ENCODE results near the gene CAMK2G. TPM values are rescaled to one million over a fixed set of nuclear protein-coding genes. Genes with fewer than 3 reads are reported as not detected.
A peak's percentile ranks its signal among the peaks of the same experiment; 100 is the strongest.
"Not testable (repeated sequence)": the region's sequence is repeated elsewhere in the genome, so short reads cannot be mapped to it uniquely, and the experiment has no call there.

Gene CAMK2G
- total RNA-seq, 4 donors from 2014 or later = 82.3 to 207 (median 155) TPM

DNA sequence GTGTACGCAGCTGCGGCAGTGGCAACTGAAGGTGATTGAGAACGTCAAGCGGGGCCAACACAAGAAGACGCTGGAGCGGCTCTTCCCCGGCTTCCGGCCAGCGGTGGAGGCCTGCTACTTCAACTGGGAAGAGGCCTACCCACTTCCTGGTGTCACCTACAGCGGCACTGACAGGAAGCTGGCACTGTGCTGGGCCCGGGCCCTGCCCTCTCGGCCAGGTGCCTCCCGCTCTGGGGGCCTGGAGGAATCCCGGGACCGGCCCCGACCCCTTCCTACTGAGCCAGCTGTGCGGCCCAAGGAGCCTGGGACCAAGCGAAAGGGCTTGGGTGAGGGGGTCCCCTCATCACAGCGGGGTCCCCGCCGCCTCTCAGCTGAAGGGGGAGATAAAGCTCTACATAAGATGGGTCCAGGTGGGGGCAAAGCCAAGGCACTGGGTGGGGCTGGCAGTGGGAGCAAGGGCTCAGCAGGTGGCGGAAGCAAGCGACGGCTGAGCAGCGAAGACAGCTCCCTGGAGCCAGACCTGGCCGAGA, 82.4 kb downstream of the CAMK2G start:
- Histone ChIP-seq H3K36me3 (peaks cover 0 to 85% of the 10 kb centered on the region in 2 donors), H3K27ac (no peak overlapping the region), H3K4me3 (no peak overlapping the region), H3K27me3 (no peaks in the 10 kb centered on the region), H3K9me3 (no peaks in the 10 kb centered on the region), H3K4me1 (peaks cover 0 to 28% (median 13%) of the 10 kb centered on the region in 3 donors)
- no peak for ATAC-seq
- WGBS, 2 donors (ENCODE audit: low coverage in 1 of 2) = no CpG with 5 or more reads among the region's 26 CpGs
- no peak for TF ChIP-seq POLR2AphosphoS5 (IDR thresholded peaks at IDR 0.05)
- TF ChIP-seq, protein P1, sequence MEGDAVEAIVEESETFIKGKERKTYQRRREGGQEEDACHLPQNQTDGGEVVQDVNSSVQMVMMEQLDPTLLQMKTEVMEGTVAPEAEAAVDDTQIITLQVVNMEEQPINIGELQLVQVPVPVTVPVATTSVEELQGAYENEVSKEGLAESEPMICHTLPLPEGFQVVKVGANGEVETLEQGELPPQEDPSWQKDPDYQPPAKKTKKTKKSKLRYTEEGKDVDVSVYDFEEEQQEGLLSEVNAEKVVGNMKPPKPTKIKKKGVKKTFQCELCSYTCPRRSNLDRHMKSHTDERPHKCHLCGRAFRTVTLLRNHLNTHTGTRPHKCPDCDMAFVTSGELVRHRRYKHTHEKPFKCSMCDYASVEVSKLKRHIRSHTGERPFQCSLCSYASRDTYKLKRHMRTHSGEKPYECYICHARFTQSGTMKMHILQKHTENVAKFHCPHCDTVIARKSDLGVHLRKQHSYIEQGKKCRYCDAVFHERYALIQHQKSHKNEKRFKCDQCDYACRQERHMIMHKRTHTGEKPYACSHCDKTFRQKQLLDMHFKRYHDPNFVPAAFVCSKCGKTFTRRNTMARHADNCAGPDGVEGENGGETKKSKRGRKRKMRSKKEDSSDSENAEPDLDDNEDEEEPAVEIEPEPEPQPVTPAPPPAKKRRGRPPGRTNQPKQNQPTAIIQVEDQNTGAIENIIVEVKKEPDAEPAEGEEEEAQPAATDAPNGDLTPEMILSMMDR (IDR thresholded peaks at IDR 0.05) = no peak
- TF ChIP-seq POLR2A (IDR thresholded peaks at IDR 0.05) = no peak
- no peak for TF ChIP-seq EP300 (IDR thresholded peaks at IDR 0.05)

DNA sequence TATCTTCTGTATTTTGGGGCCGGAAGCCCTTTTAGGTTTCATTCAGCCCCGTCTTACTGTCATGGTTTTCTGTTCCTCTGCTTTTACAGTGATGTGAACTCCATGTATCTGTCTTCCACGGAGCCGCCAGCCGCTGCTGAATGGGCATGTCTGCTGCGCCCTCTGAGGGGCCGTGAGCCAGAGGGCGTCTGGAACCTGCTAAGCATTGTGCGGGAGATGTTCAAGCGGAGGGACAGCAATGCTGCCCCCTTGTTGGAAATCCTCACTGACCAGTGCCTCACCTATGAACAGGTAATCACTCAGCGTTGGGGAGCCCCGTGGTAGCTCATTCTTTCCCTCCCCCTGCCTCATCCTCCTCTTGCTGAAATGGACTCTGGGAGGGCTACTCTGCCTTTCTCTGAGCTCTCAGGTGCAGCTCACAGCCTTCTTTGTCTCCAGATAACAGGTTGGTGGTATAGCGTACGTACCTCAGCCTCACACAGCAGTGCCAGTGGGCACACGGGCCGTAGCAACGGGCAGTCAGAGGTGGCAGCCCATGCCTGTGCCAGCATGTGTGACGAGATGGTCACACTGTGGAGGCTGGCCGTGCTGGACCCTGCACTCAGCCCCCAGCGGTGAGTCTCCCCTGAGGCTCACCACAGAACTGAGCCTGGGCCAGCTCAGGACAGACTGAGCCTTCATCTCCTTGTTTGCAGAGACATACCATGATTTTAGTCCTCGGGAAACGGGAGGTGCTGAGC, 83.3 kb downstream of the CAMK2G start:
- 72 to 83% methylated on average over 2 to 12 of the region's 22 CpGs for WGBS, 2 donors (ENCODE audit: low coverage in 1 of 2)
- no peak for ATAC-seq

DNA sequence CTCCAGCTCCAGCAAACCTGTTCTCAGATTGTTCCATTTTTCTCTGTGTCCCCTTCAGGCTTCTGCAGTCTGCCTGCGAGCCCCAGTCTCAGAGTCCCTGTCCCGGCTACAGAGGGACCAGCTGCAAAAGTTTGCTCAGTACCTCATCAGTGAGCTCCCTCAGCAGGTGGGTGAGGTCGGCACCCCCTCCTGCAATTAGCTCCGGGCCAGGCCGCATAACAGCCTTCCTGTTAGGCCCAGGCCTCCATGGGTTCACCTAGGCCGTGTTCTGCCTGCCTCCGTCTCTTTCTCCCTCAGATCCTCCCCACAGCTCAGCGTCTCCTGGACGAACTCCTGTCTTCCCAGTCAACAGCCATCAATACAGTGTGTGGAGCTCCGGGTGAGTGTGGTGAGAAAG, 84.7 kb downstream of the CAMK2G start:
- Histone ChIP-seq H3K4me1 (peaks cover 0 to 43% (median 19%) of the 10 kb centered on the region in 3 donors), H3K9me3 (no peaks in the 10 kb centered on the region), H3K4me3 (no peak overlapping the region), H3K27ac (no peak overlapping the region), H3K36me3 (peaks cover 0 to 62% of the 10 kb centered on the region in 2 donors), H3K27me3 (no peaks in the 10 kb centered on the region)
- WGBS, 2 donors (ENCODE audit: low coverage in 1 of 2) = 76 to 89% methylated on average over 2 to 7 of the region's 10 CpGs
- TF ChIP-seq EP300 (IDR thresholded peaks at IDR 0.05) (no peak), POLR2A (IDR thresholded peaks at IDR 0.05) (no peak), POLR2AphosphoS5 (IDR thresholded peaks at IDR 0.05) (no peak)
- TF ChIP-seq, protein P1 (IDR thresholded peaks at IDR 0.05) = no peak
- ATAC-seq = no peak

More for the DNA sequence above, 83.3 kb downstream of the CAMK2G start:
- H3K27me3 ChIP-seq = no peaks in the 10 kb centered on the region
- H3K4me3 ChIP-seq = no peak overlapping the region
- peaks cover 0 to 76% of the 10 kb centered on the region in 2 donors for H3K36me3 ChIP-seq
- no peak for TF ChIP-seq POLR2A (IDR thresholded peaks at IDR 0.05)
- TF ChIP-seq EP300 (IDR thresholded peaks at IDR 0.05) = no peak
- TF ChIP-seq, protein P1 (IDR thresholded peaks at IDR 0.05) = no peak
- TF ChIP-seq POLR2AphosphoS5 (IDR thresholded peaks at IDR 0.05) = no peak
- peaks cover 0 to 37% (median 19%) of the 10 kb centered on the region in 3 donors for H3K4me1 ChIP-seq
- H3K9me3 ChIP-seq = no peaks in the 10 kb centered on the region
- H3K27ac ChIP-seq = no peak overlapping the region

DNA sequence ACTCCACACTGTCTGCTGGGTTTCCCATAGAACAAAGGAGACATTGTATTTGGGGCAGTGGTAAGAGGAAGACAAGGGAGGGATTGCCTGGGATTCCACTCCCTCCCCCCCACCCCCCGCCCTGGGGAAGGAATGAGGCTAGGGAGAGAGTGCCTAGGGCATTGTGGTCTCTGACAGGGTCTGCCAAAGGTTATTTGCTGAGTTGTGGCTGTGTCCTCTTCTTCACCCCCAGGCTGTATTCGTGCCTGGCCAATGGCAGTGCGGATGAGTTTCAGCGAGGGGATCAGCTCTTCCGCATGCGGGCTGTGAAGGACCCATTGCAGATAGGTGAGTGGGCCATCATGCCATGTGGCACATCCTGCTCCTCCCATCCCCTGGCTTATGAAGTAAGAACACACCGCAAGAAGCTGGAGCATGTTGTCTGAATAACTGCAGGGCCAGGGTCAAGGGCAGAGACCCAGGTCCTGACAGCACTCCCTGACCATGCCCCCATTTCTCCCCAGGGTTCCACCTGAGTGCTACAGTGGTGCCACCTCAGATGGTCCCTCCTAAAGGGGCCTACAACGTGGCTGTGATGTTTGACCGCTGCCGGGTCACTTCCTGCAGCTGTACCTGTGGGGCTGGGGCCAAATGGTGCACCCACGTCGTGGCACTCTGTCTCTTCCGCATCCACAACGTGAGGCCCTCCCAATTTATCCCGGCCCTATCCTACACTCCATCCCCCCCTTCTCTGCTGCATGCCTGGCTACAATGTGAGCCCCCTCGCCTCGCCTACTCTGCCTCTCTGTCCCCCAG, 85.3 kb downstream of the CAMK2G start:
- Histone ChIP-seq H3K36me3 (peaks cover 0 to 56% of the 10 kb centered on the region in 2 donors), H3K4me1 (peaks cover 0 to 49% (median 19%) of the 10 kb centered on the region in 3 donors), H3K27me3 (no peaks in the 10 kb centered on the region), H3K9me3 (no peaks in the 10 kb centered on the region), H3K4me3 (no peak overlapping the region), H3K27ac (no peak overlapping the region)
- no peak for TF ChIP-seq POLR2A (IDR thresholded peaks at IDR 0.05)
- TF ChIP-seq, protein P1 (IDR thresholded peaks at IDR 0.05) = no peak
- no peak for TF ChIP-seq EP300 (IDR thresholded peaks at IDR 0.05)
- no peak for TF ChIP-seq POLR2AphosphoS5 (IDR thresholded peaks at IDR 0.05)
- no peak for ATAC-seq
- 73 to 78% methylated on average over 11 to 14 of the region's 17 CpGs for WGBS, 2 donors (ENCODE audit: low coverage in 1 of 2)

DNA sequence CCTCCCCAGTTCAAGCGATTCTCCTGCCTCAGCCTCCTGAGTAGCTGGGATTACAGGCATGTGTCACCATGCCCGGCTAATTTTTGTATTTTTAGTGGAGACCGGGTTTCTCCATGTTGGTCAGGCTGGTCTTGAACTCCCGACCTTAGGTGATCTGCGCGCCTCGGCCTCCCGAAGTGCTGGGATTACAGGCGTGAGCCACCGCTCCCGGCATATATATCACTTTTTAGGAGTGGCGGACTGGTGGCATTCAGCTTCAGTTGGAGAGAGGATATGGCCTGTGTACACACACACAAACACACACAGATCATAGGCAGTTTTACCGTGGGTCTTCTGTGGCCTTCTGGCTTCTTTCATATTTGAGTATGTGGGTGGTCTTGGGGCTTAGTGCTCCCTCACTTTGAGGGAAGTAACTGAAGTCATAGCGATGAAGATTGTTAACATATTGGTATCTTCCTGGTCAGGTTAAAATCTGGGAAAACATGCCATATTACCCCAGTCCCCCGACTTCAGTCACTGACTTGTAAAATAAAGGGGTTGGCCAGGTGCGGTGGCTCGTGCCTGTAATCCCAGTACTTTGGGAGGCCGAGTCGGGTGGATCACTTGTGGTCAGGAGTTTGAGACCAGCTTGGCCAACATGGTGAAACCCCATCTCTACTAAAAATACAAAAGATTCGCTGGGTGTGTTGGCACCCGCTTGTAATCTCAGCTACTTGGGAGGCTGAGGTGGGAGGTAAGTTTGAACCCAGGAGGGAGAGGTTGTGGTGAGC, 87.1 kb downstream of the CAMK2G start:
- ATAC-seq = not testable (repeated sequence)

More for the DNA sequence above, 87.1 kb downstream of the CAMK2G start:
- Histone ChIP-seq H3K36me3 (peaks cover 0 to 38% of the 10 kb centered on the region in 2 donors), H3K4me3 (peak overlapping the region in 1 of 2 donors; percentile 97), H3K4me1 (peaks cover 0 to 67% (median 28%) of the 10 kb centered on the region in 3 donors)
- 76 to 83% methylated on average over 6 to 10 of the region's 21 CpGs for WGBS, 2 donors (ENCODE audit: low coverage in 1 of 2)
- not testable (repeated sequence) for H3K27ac ChIP-seq, H3K27me3 ChIP-seq, H3K9me3 ChIP-seq
